PC-3 (cell line): Measurements from ENCODE around the gene TACC2. TPM values are rescaled to one million over a fixed set of nuclear protein-coding genes. Genes with fewer than 3 reads are reported as not detected.

Source experiments
- ATAC-seq: fragments of 200-7000 bp; cut with Tn5 transposase; 2 replicates; pipeline ENCODE4 v1.9.1; 2020; ENCODE audit warnings: mild to moderate bottlenecking, moderate library complexity
- BruUV-seq: library from RNA; stranded (reverse); fragments of 400-500 nt; replicated peaks from 2 replicates; lab custom pipeline; 2021; lab: Mats Ljungman, UMichigan
- CTCF ChIA-PET: fragments of 300-600 bp; sonication (Branson Sonifier 250); formaldehyde crosslinking; loops from one replicate; lab custom pipeline; 2022; ENCODE audit warnings: antibody characterized with exemption; lab: Charles Lee
- POLR2A ChIA-PET: fragments of 300-600 bp; sonication (Branson Sonifier 250); formaldehyde crosslinking; loops from one replicate; lab custom pipeline; 2022; ENCODE audit warnings: antibody characterized with exemption; ENCODE audit not compliant: unreplicated experiment; lab: Charles Lee
- DNase-seq: peaks from one replicate; pipeline ENCODE4 v3.0.0-alpha.2; 2015
- H2AFZ ChIP-seq: fragments of 300-600 bp; sonication (generic); 2 replicates; pipeline ENCODE4 v1.6.0; 2016; ENCODE audit warnings: antibody characterized with exemption, low read length
- H3F3A ChIP-seq: fragments of 300-600 bp; sonication (generic); one replicate; pipeline ENCODE4 v1.6.0; 2017; ENCODE audit warnings: antibody characterized with exemption, low read length, control low read depth, mild to moderate bottlenecking; ENCODE audit not compliant: unreplicated experiment
- H3K27ac ChIP-seq: fragments of 300-600 bp; sonication (generic); 2 replicates; pipeline ENCODE4 v1.5.1; 2016; ENCODE audit warnings: mild to moderate bottlenecking, low read length
- H3K27me3 ChIP-seq: fragments of 300-600 bp; sonication (generic); 2 replicates; pipeline ENCODE4 v1.6.1; 2016; ENCODE audit warnings: low read length, mixed read lengths
- H3K36me3 ChIP-seq: fragments of 300-600 bp; sonication (generic); 2 replicates; pipeline ENCODE4 v1.6.1; 2016; ENCODE audit warnings: low read depth, mixed run types, low read length, mixed read lengths
- H3K4me1 ChIP-seq: fragments of 300-600 bp; sonication (generic); 2 replicates; pipeline ENCODE4 v1.5.1; 2016; ENCODE audit warnings: low read length; ENCODE audit not compliant: insufficient read depth
- H3K4me2 ChIP-seq: fragments of 300-600 bp; sonication (generic); 2 replicates; pipeline ENCODE4 v1.6.0; 2016; ENCODE audit warnings: low read length
- H3K4me3 ChIP-seq: fragments of 300-600 bp; sonication (generic); 2 replicates; pipeline ENCODE4 v1.5.1; 2016; ENCODE audit warnings: mild to moderate bottlenecking, low read length, mixed read lengths
- H3K79me2 ChIP-seq: fragments of 300-600 bp; sonication (generic); 2 replicates; pipeline ENCODE4 v1.6.1; 2017; ENCODE audit warnings: low read length, mixed read lengths
- H3K9ac ChIP-seq: fragments of 300-600 bp; sonication (generic); 2 replicates; pipeline ENCODE4 v1.6.0; 2016; ENCODE audit warnings: mild to moderate bottlenecking, low read length
- H3K9me2 ChIP-seq: fragments of 300-600 bp; sonication (generic); replicated peaks from 2 replicates; pipeline ENCODE4 v1.6.1; 2016; ENCODE audit warnings: mixed run types, low read length, mixed read lengths
- H3K9me3 ChIP-seq: fragments of 300-600 bp; sonication (generic); 2 replicates; pipeline ENCODE4 v1.6.1; 2016; ENCODE audit warnings: low read length, mixed read lengths
- H4K20me1 ChIP-seq: fragments of 300-600 bp; sonication (generic); 2 replicates; pipeline ENCODE4 v1.6.1; 2016; ENCODE audit warnings: low read length, mixed read lengths
- EZH2 ChIP-seq: fragments of 300-600 bp; sonication (generic); IDR thresholded peaks from one replicate; pipeline ENCODE4 v1.6.1; 2017; ENCODE audit warnings: antibody characterized with exemption, mild to moderate bottlenecking, low read length; ENCODE audit not compliant: unreplicated experiment
- EZH2phosphoT487 ChIP-seq: fragments of 300-600 bp; sonication (generic); IDR thresholded peaks from 2 replicates; pipeline ENCODE4 v1.6.1; 2018; ENCODE audit warnings: mild to moderate bottlenecking, antibody characterized with exemption, low read length, borderline replicate concordance
- intact Hi-C: fragments of 100-400 bp; cut with micrococcal nuclease; formaldehyde crosslinking; loops from 2 replicates; pipeline ENCODE4 v1.9.0; 2023
- total RNA-seq: library from RNA; depleted of rRNA; stranded (reverse); fragments of >200 nt; gene quantifications from 2 replicates; pipeline ENCODE4 v1.2.3, GENCODE V29; 2014
- TF ChIP-seq, protein P1 (sequence below): fragments of 300-600 bp; sonication (generic); conservative IDR thresholded peaks from 2 replicates; pipeline ENCODE4 v1.5.1; 2017; ENCODE audit warnings: antibody characterized with exemption, low read depth, mild to moderate bottlenecking, low read length

The TACC2 gene
- total RNA-seq, 1 experiment from 2014 or later: 31.7 TPM

DNA sequence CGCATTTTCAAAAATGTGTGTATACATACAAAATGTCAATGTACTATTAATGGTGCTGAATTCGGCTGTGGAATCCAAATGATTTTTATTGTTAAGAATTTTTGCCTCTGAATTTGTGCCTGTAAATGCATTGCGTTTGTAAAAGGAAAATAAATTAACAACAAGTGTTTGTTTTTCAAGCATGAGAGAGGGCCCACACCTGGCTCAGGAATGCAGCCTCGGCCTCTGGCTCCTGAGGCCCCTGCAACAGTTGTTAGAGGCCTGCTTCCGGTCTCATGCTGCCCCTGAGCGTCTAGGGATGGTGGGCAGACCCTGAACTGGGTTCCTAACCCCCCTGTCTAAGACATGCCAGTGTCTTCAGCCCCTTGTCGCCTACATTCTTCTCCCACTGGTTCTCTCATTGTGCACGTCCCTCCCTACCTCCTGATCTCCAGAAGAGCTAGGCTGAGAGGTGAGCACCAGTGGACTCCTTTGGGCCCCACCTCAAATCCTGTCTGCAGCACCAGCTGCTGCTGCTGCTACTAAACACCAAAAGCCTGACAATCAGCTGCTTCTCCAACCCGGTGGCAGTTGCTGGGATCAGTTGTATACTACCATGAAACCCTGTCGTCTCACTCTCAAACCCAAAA, 280.2 kb downstream of the TACC2 start:
- ChIA-PET CTCF (interaction anchor here (0.5 kb wide), 1 partner anchor 11 kb away, joined by 3 read pairs; no protein-coding TSS in a partner anchor), POLR2A (no interaction called here)
- H3K36me3 ChIP-seq: no peaks in the 10 kb centered on the region
- peaks cover 8% of the 10 kb centered on the region for H3K4me1 ChIP-seq
- no peak for DNase-seq
- TF ChIP-seq, protein P1, sequence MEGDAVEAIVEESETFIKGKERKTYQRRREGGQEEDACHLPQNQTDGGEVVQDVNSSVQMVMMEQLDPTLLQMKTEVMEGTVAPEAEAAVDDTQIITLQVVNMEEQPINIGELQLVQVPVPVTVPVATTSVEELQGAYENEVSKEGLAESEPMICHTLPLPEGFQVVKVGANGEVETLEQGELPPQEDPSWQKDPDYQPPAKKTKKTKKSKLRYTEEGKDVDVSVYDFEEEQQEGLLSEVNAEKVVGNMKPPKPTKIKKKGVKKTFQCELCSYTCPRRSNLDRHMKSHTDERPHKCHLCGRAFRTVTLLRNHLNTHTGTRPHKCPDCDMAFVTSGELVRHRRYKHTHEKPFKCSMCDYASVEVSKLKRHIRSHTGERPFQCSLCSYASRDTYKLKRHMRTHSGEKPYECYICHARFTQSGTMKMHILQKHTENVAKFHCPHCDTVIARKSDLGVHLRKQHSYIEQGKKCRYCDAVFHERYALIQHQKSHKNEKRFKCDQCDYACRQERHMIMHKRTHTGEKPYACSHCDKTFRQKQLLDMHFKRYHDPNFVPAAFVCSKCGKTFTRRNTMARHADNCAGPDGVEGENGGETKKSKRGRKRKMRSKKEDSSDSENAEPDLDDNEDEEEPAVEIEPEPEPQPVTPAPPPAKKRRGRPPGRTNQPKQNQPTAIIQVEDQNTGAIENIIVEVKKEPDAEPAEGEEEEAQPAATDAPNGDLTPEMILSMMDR: no peak
- TF ChIP-seq EZH2 (no peak), EZH2phosphoT487 (no peak)
- no peaks in the 10 kb centered on the region for H3K9me3 ChIP-seq
- no peak overlapping the region for H3K4me3 ChIP-seq
- no peak overlapping the region for H3K27ac ChIP-seq
- no peaks in the 10 kb centered on the region for H3K27me3 ChIP-seq
- H3K79me2 ChIP-seq: no peaks in the 10 kb centered on the region
- no peaks in the 10 kb centered on the region for H3F3A ChIP-seq
- H2AFZ ChIP-seq: no peak overlapping the region
- no peak overlapping the region for H3K4me2 ChIP-seq
- no TSS peak for BruUV-seq
- no peak for ATAC-seq
- intact Hi-C loops: no loop called here
- no peaks in the 10 kb centered on the region for H4K20me1 ChIP-seq
- H3K9me2 ChIP-seq: no peaks in the 10 kb centered on the region
- H3K9ac ChIP-seq: no peak overlapping the region

DNA sequence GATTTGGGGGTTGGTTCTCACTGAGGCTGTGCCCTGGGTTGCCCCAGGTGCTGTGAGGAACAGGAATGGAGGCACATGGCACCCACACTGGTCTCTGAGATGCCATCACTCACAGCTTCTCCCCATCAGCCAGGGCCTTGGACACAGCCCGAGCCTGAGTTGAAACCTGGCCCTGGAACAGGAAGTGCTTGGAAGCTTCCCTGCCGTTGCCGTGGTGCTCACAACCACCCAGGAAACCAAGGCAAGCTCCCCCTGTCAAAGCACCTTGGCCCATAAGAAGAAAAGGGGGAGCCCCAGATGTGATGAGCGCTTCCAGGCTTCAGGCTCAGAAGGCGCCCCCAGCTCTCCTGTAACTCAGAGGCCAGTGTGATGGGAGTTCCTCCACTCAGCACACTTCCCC, 282.1 kb downstream of the TACC2 start, which contains the start of gene BTBD16:
TSS of gene BTBD16 (plus strand) at position 221 of the 400 bp plus-strand sequence. CDS start 3,786 bp downstream, outside the sequence.
- H3K27ac ChIP-seq: no peak within 1 kb of the TSS
- no peaks in the 10 kb centered on the region; the same call in 1 of the 2 replicates for H3K4me1 ChIP-seq
- DNase-seq (no peak), ATAC-seq (no peak)
- H3K4me2 ChIP-seq: no peak within 1 kb of the TSS
- intact Hi-C loops: no loop called here
- no peaks in the 10 kb centered on the region for H3K9me2 ChIP-seq
- BruUV-seq: no TSS peak
- POLR2A ChIA-PET: no interaction called here
- H3F3A ChIP-seq: no peaks in the 10 kb centered on the region
- TF ChIP-seq EZH2 (no peak), EZH2phosphoT487 (no peak)
- TF ChIP-seq, protein P1: no peak
- no peaks in the 10 kb centered on the region for H3K27me3 ChIP-seq
- no peaks in the 10 kb centered on the region for H3K9me3 ChIP-seq
- CTCF ChIA-PET: interaction anchor here (0.7 kb wide), 1 partner anchor 684 kb away, joined by 4 read pairs; no protein-coding TSS in a partner anchor
- H3K9ac ChIP-seq: no peak within 1 kb of the TSS
- H3K79me2 ChIP-seq: no peaks in the 10 kb centered on the region
- no peak within 1 kb of the TSS for H2AFZ ChIP-seq
- no peaks in the 10 kb centered on the region for H4K20me1 ChIP-seq
- H3K36me3 ChIP-seq: no peaks in the 10 kb centered on the region
- no peak within 1 kb of the TSS for H3K4me3 ChIP-seq

DNA sequence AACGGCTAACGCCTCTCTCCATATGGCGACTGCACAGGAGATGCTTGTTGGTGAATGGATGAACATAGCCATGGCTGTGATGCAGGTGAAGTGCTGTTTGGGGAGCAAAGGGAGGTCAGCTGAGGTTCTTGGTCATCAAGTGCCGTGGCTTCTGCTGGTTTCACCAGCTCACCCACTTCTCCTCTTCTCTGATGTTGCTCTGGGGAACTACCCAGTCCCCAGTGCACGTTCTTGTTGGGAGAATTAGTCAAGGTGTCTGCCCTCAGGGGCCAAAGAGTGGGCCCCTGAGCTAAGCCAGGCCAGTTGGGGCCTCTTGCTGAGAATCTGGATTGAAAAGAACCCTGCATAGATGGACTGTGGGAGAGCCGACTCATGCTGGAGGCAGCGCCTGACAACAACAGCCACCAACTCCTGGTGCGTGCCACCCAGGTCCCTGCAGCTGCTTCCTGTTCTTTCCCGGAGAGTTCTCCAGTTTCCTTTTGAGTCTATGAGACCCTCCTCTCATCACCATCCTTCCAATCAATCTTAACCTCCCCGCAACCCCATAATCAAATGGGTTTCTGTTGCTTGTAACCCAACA, 285.1 kb downstream of the TACC2 start:
- Histone ChIP-seq H3K36me3 (no peaks in the 10 kb centered on the region), H3K79me2 (no peaks in the 10 kb centered on the region), H3K4me2 (no peak overlapping the region), H3K4me1 (no peaks in the 10 kb centered on the region), H3K9me2 (no peaks in the 10 kb centered on the region), H3K9ac (no peak overlapping the region), H3K27me3 (no peaks in the 10 kb centered on the region), H2AFZ (no peak overlapping the region), H3K9me3 (no peaks in the 10 kb centered on the region), H4K20me1 (no peaks in the 10 kb centered on the region), H3F3A (no peaks in the 10 kb centered on the region), H3K4me3 (no peak overlapping the region), H3K27ac (no peak overlapping the region)
- TF ChIP-seq EZH2 (no peak), EZH2phosphoT487 (no peak)
- TF ChIP-seq, protein P1: no peak
- DNase-seq: no peak
- CTCF ChIA-PET: no interaction called here
- intact Hi-C loops: no loop called here
- ATAC-seq: no peak
- BruUV-seq: no TSS peak
- POLR2A ChIA-PET: no interaction called here
